BLaER1 treated with 17β-estradiol and CSF1 and Interleukin-3, amounts not matched to agents 10 nM and 100 nM (cell line): ENCODE results near the gene PXMP2.
A peak's percentile ranks its signal among the peaks of the same experiment; 100 is the strongest.

ENCODE experiments used
- H3K27ac ChIP-seq, 11 experiments: shearing (Covaris generic); formaldehyde crosslinking; 2 replicates each; pipeline ENCODE4 v1.8.1; 2022
- H3K27me3 ChIP-seq, 11 experiments: shearing (Covaris generic); formaldehyde crosslinking; 2 replicates each; pipeline ENCODE4 v1.8.1; 2022
- H3K36me3 ChIP-seq, 11 experiments: shearing (Covaris generic); formaldehyde crosslinking; 2 replicates each; pipeline ENCODE4 v1.8.1; 2022
- H3K4me1 ChIP-seq, 10 experiments: shearing (Covaris generic); formaldehyde crosslinking; 2 replicates each; pipeline ENCODE4 v1.8.1; 2022
- H3K4me2 ChIP-seq, 11 experiments: shearing (Covaris generic); formaldehyde crosslinking; 2 replicates each; pipeline ENCODE4 v1.8.1; 2022
- H3K4me3 ChIP-seq, 10 experiments: shearing (Covaris generic); formaldehyde crosslinking; 2 replicates each; pipeline ENCODE4 v1.8.1; 2022
- H3K9ac ChIP-seq, 11 experiments: shearing (Covaris generic); formaldehyde crosslinking; 2 replicates each; pipeline ENCODE4 v1.8.1; 2022
- H3K9me3 ChIP-seq, 11 experiments: shearing (Covaris generic); formaldehyde crosslinking; replicated peaks in 1 of 11; 2 replicates each; pipeline ENCODE4 v1.8.1; 2022
- H4K20me1 ChIP-seq, 11 experiments: shearing (Covaris generic); formaldehyde crosslinking; 2 replicates each; pipeline ENCODE4 v1.8.1; 2022
- Cebpa-rat ChIP-seq, 11 experiments: shearing (Covaris generic); IDR thresholded peaks; 2 replicates each; pipeline ENCODE4 v1.8.1; 2022

PXMP2 gene

GRCh38 chr12:132657004-132657727, 30.2 kb upstream of the PXMP2 start:
- no peak overlapping the region for H3K4me3 ChIP-seq
- no peaks in the 10 kb centered on the region for H3K9me3 ChIP-seq
- TF ChIP-seq Cebpa-rat (IDR thresholded peaks at IDR 0.05) = 0 out of 22 replicates have a peak, but pooled peaks of 1 of the 11 experiments have one; percentile 14
- H3K36me3 ChIP-seq = peaks cover 69 to 100% (median 99%) of the 10 kb centered on the region in 11 experiments
- H3K4me1 ChIP-seq = peaks cover 51 to 61% (median 53%) of the 10 kb centered on the region in 10 experiments
- peak overlapping the region; percentile 74 to 98 (median 86); a peak in 18 of 22 replicates for H3K4me2 ChIP-seq
- H3K27ac ChIP-seq = peak overlapping the region in 8 of 11 experiments; percentile 58 to 78 (median 64); a peak in 13 of 22 replicates
- peak overlapping the region in 3 of 11 experiments; percentile 0 to 62 (median 40); a peak in 4 of 22 replicates for H3K9ac ChIP-seq
- H3K27me3 ChIP-seq = no peaks in the 10 kb centered on the region
- peaks cover 0 to 15% (median 0%) of the 10 kb centered on the region in 11 experiments; a peak in 3 of 22 replicates for H4K20me1 ChIP-seq

- Histone ChIP-seq H3K4me1 (peaks cover 63 to 72% (median 65%) of the 10 kb centered on the region in 10 experiments), H3K36me3 (peaks cover 58 to 100% (median 95%) of the 10 kb centered on the region in 11 experiments), H3K27ac (peak overlapping the region; percentile 49 to 78 (median 61); a peak in 19 of 22 replicates), H3K4me2 (peak overlapping the region; percentile 74 to 98 (median 86)), H4K20me1 (peaks cover 0 to 22% (median 0%) of the 10 kb centered on the region in 11 experiments; a peak in 5 of 22 replicates), H3K4me3 (no peak overlapping the region), H3K9me3 (no peaks in the 10 kb centered on the region), H3K9ac (peak overlapping the region in 4 of 11 experiments; percentile 0 to 62 (median 44); a peak in 6 of 22 replicates), H3K27me3 (no peaks in the 10 kb centered on the region)
- no peak for TF ChIP-seq Cebpa-rat (IDR thresholded peaks at IDR 0.05)
These were observed 29.1 kb upstream of the PXMP2 start for GRCh38 chr12:132658149-132658894.

GRCh38 chr12:132659146-132659545, 28.2 kb upstream of the PXMP2 start:
- no peak for TF ChIP-seq Cebpa-rat (IDR thresholded peaks at IDR 0.05)
- Histone ChIP-seq H3K4me3 (no peak overlapping the region), H3K27ac (peak overlapping the region; percentile 49 to 78 (median 61); a peak in 19 of 22 replicates), H3K4me1 (peaks cover 71 to 80% (median 73%) of the 10 kb centered on the region in 10 experiments), H3K36me3 (peaks cover 50 to 100% (median 94%) of the 10 kb centered on the region in 11 experiments), H3K27me3 (no peaks in the 10 kb centered on the region), H3K4me2 (peak overlapping the region; percentile 74 to 98 (median 86)), H3K9me3 (no peaks in the 10 kb centered on the region), H3K9ac (peak overlapping the region in 8 of 11 experiments; percentile 11 to 62 (median 43); a peak in 12 of 22 replicates), H4K20me1 (peaks cover 0 to 26% (median 0%) of the 10 kb centered on the region in 11 experiments; a peak in 5 of 22 replicates)

GRCh38 chr12:132660052-132660451, 27.3 kb upstream of the PXMP2 start:
- peaks cover 80 to 89% (median 82%) of the 10 kb centered on the region in 10 experiments for H3K4me1 ChIP-seq
- peak overlapping the region; percentile 74 to 98 (median 86) for H3K4me2 ChIP-seq
- H3K36me3 ChIP-seq = peaks cover 41 to 100% (median 92%) of the 10 kb centered on the region in 11 experiments
- H3K4me3 ChIP-seq = peak overlapping the region in 1 of 10 experiments; percentile 7; a peak in 1 of 20 replicates
- no peaks in the 10 kb centered on the region for H3K27me3 ChIP-seq
- peak overlapping the region; percentile 13 to 78 (median 61); a peak in 20 of 22 replicates for H3K27ac ChIP-seq
- TF ChIP-seq Cebpa-rat (IDR thresholded peaks at IDR 0.05) = no peak
- H4K20me1 ChIP-seq = peaks cover 0 to 31% (median 0%) of the 10 kb centered on the region in 11 experiments; a peak in 5 of 22 replicates
- no peaks in the 10 kb centered on the region for H3K9me3 ChIP-seq
- peak overlapping the region; percentile 27 to 62 (median 47); a peak in 18 of 22 replicates for H3K9ac ChIP-seq

- Histone ChIP-seq H3K36me3 (peaks cover 38 to 100% (median 93%) of the 10 kb centered on the region in 11 experiments), H3K27ac (peak overlapping the region in 8 of 11 experiments; percentile 58 to 78 (median 64); a peak in 17 of 22 replicates), H3K4me3 (no peak overlapping the region; a peak in 3 of 20 replicates), H4K20me1 (peaks cover 0 to 33% (median 0%) of the 10 kb centered on the region in 11 experiments; a peak in 5 of 22 replicates), H3K9ac (peak overlapping the region in 6 of 11 experiments; percentile 7 to 62 (median 50); a peak in 7 of 22 replicates), H3K9me3 (no peaks in the 10 kb centered on the region), H3K4me2 (peak overlapping the region; percentile 79 to 98 (median 86)), H3K27me3 (no peaks in the 10 kb centered on the region), H3K4me1 (peaks cover 83 to 99% (median 91%) of the 10 kb centered on the region in 10 experiments)
- no peak for TF ChIP-seq Cebpa-rat (IDR thresholded peaks at IDR 0.05)
These were observed 26.4 kb upstream of the PXMP2 start for GRCh38 chr12:132660996-132661395.

- Histone ChIP-seq H3K9me3 (no peaks in the 10 kb centered on the region), H3K4me3 (peak overlapping the region in 2 of 10 experiments; percentile 1 to 34; a peak in 2 of 20 replicates), H3K27me3 (no peaks in the 10 kb centered on the region), H3K4me1 (peaks cover 83 to 94% (median 92%) of the 10 kb centered on the region in 10 experiments), H4K20me1 (peaks cover 0 to 42% (median 4%) of the 10 kb centered on the region in 11 experiments; a peak in 5 of 22 replicates), H3K36me3 (peaks cover 39 to 100% (median 93%) of the 10 kb centered on the region in 11 experiments), H3K4me2 (peak overlapping the region; percentile 79 to 98 (median 86)), H3K9ac (peak overlapping the region in 7 of 11 experiments; percentile 18 to 67 (median 52); a peak in 11 of 22 replicates), H3K27ac (peak overlapping the region in 9 of 11 experiments; percentile 8 to 78 (median 59); a peak in 16 of 22 replicates)
- no peak for TF ChIP-seq Cebpa-rat (IDR thresholded peaks at IDR 0.05)
These were observed 25.4 kb upstream of the PXMP2 start for GRCh38 chr12:132661972-132662371.

- Histone ChIP-seq H3K4me2 (peak overlapping the region; percentile 79 to 98 (median 86)), H3K27me3 (no peaks in the 10 kb centered on the region)
- TF ChIP-seq Cebpa-rat (IDR thresholded peaks at IDR 0.05) = no peak
These were observed 24.3 kb upstream of the PXMP2 start for GRCh38 chr12:132662901-132663755.

More at GRCh38 chr12:132662901-132663755, 24.3 kb upstream of the PXMP2 start:
- Histone ChIP-seq H3K27ac (peak overlapping the region in 10 of 11 experiments; percentile 9 to 78 (median 58); a peak in 19 of 22 replicates), H3K9me3 (no peaks in the 10 kb centered on the region), H3K4me1 (peaks cover 72 to 83% (median 81%) of the 10 kb centered on the region in 10 experiments), H4K20me1 (peaks cover 0 to 44% (median 4%) of the 10 kb centered on the region in 11 experiments; a peak in 5 of 22 replicates), H3K9ac (peak overlapping the region in 8 of 11 experiments; percentile 11 to 70 (median 53); a peak in 15 of 22 replicates), H3K36me3 (peaks cover 43 to 100% (median 93%) of the 10 kb centered on the region in 11 experiments), H3K4me3 (peak overlapping the region in 8 of 10 experiments; percentile 7 to 50 (median 40); a peak in 14 of 20 replicates)
